Smooth muscle cell (in vitro differentiated cells): ENCODE data around the gene RAP1GAP2. TPM values are rescaled to one million over a fixed set of nuclear protein-coding genes. Genes with fewer than 3 reads are reported as not detected.

Experiments used
- DNase-seq: peaks from one replicate; lab custom pipeline; 2025; ENCODE audit not compliant: unreplicated experiment; lab: John Stamatoyannopoulos, UW
- H2AFZ ChIP-seq: fragments of 200-600 bp; sonication (generic); 2 replicates; pipeline ENCODE4 v1.6.0; 2016; ENCODE audit warnings: antibody characterized with exemption, low read depth, mild to moderate bottlenecking
- H3F3A ChIP-seq: fragments of 200-600 bp; sonication (generic); 2 replicates; pipeline ENCODE4 v1.6.0; 2017; ENCODE audit warnings: antibody characterized with exemption, low read depth
- H3K27ac ChIP-seq: fragments of 200-600 bp; sonication (generic); 2 replicates; pipeline ENCODE4 v1.5.1; 2016; ENCODE audit warnings: low read depth, mild to moderate bottlenecking
- H3K27me3 ChIP-seq: fragments of 200-600 bp; sonication (generic); 2 replicates; pipeline ENCODE4 v1.6.1; 2016; ENCODE audit warnings: low read depth, mild to moderate bottlenecking
- H3K36me3 ChIP-seq: fragments of 200-600 bp; sonication (generic); 2 replicates; pipeline ENCODE4 v1.5.1; 2016; ENCODE audit warnings: low read depth
- H3K4me1 ChIP-seq: fragments of 200-600 bp; sonication (generic); 2 replicates; pipeline ENCODE4 v1.5.1; 2016; ENCODE audit warnings: low read depth
- H3K4me2 ChIP-seq: fragments of 200-600 bp; sonication (generic); 2 replicates; pipeline ENCODE4 v1.6.0; 2016; ENCODE audit warnings: mild to moderate bottlenecking
- H3K4me3 ChIP-seq: fragments of 200-600 bp; sonication (generic); 2 replicates; pipeline ENCODE4 v1.5.1; 2016; ENCODE audit warnings: mild to moderate bottlenecking
- H3K79me2 ChIP-seq: fragments of 200-600 bp; sonication (generic); 2 replicates; pipeline ENCODE4 v1.6.0; 2016; ENCODE audit warnings: low read depth, mild to moderate bottlenecking
- H3K9ac ChIP-seq: fragments of 200-600 bp; sonication (generic); 2 replicates; pipeline ENCODE4 v1.6.0; 2016; ENCODE audit warnings: low read depth
- H3K9me3 ChIP-seq: fragments of 200-600 bp; sonication (generic); replicated peaks from 2 replicates; pipeline ENCODE4 v1.5.1; 2016; ENCODE audit warnings: low read depth
- H4K20me1 ChIP-seq: fragments of 200-600 bp; sonication (generic); 2 replicates; pipeline ENCODE4 v1.6.0; 2016; ENCODE audit warnings: low read depth
- CTCF ChIP-seq: fragments of 200-600 bp; sonication (generic); IDR thresholded peaks from 2 replicates; pipeline ENCODE4 v1.5.1; 2017; ENCODE audit warnings: borderline replicate concordance, mild to moderate bottlenecking, antibody characterized with exemption; ENCODE audit not compliant: insufficient read depth, poor library complexity, severe bottlenecking
- WGBS: methylation state at CpG from one replicate; pipeline ENCODE4 v1.1.7; 2016; ENCODE audit warnings: low lambda C conversion rate; 5-methylcytosine and 5-hydroxymethylcytosine counted together
- polyA plus RNA-seq: library from polyadenylated mRNA; unstranded; fragments of >200 nt; fragmentation: Nextera tagmentation; extraction: Ambion mirVana; gene quantifications from 2 replicates; pipeline ENCODE4 v1.2.1, GENCODE V29; 2016
- total RNA-seq: library from RNA; depleted of rRNA; stranded (reverse); fragments of >200 nt; gene quantifications from 2 replicates; pipeline ENCODE4 v1.2.3, GENCODE V29; 2014

RAP1GAP2 gene
- total and polyA plus RNA-seq, 2 experiments from 2014 or later = 0.31 to 0.99 TPM

GRCh38 chr17:3024346-3024745, 228.1 kb downstream of the RAP1GAP2 start:
- Histone ChIP-seq H3K27ac (no peak overlapping the region), H3K27me3 (no peaks in the 10 kb centered on the region), H3F3A (no peaks in the 10 kb centered on the region), H3K9ac (no peak overlapping the region), H3K36me3 (no peaks in the 10 kb centered on the region), H2AFZ (no peak overlapping the region), H3K9me3 (no peaks in the 10 kb centered on the region), H3K4me2 (no peak overlapping the region), H3K4me3 (no peak overlapping the region), H3K79me2 (no peaks in the 10 kb centered on the region), H3K4me1 (no peaks in the 10 kb centered on the region), H4K20me1 (no peaks in the 10 kb centered on the region)
- TF ChIP-seq CTCF = no peak
- DNase-seq = no peak
- 100% methylated on average over 2 of the region's 2 CpGs for whole genome bisulfite sequencing

- no peaks in the 10 kb centered on the region for H3K4me1 ChIP-seq
- no peak overlapping the region for H3K9ac ChIP-seq
- no peaks in the 10 kb centered on the region for H3K36me3 ChIP-seq
- no peaks in the 10 kb centered on the region for H4K20me1 ChIP-seq
- DNase-seq = no peak
- no peak overlapping the region for H3K4me3 ChIP-seq
- TF ChIP-seq CTCF = no peak
- H3K79me2 ChIP-seq = no peaks in the 10 kb centered on the region
- no peak overlapping the region for H2AFZ ChIP-seq
- H3K9me3 ChIP-seq = no peaks in the 10 kb centered on the region
- no peak overlapping the region for H3K27ac ChIP-seq
- H3K4me2 ChIP-seq = no peak overlapping the region
- no peaks in the 10 kb centered on the region for H3K27me3 ChIP-seq
- no peaks in the 10 kb centered on the region for H3F3A ChIP-seq
- WGBS = 94% methylated on average over 17 of the region's 17 CpGs
These were observed 229.3 kb downstream of the RAP1GAP2 start for GRCh38 chr17:3025421-3026124.

- H3K9me3 ChIP-seq = no peaks in the 10 kb centered on the region
- no peaks in the 10 kb centered on the region for H4K20me1 ChIP-seq
- no peaks in the 10 kb centered on the region for H3K36me3 ChIP-seq
- no peaks in the 10 kb centered on the region for H3K4me1 ChIP-seq
- H3K9ac ChIP-seq = no peak overlapping the region
- no peaks in the 10 kb centered on the region for H3K79me2 ChIP-seq
- H3K27me3 ChIP-seq = no peaks in the 10 kb centered on the region
- no peak overlapping the region for H3K4me3 ChIP-seq
- H2AFZ ChIP-seq = no peak overlapping the region
- WGBS = 93% methylated on average over 26 of the region's 26 CpGs
- no peak overlapping the region for H3K27ac ChIP-seq
- no peak for TF ChIP-seq CTCF
- H3F3A ChIP-seq = no peaks in the 10 kb centered on the region
- no peak for DNase-seq
- H3K4me2 ChIP-seq = no peak overlapping the region
These were observed 230.1 kb downstream of the RAP1GAP2 start for GRCh38 chr17:3026125-3026855.
